ENCODE data around the gene CYLD. TPM values are rescaled to one million over a fixed set of nuclear protein-coding genes. Genes with fewer than 3 reads are reported as not detected.

The CYLD gene
- total RNA-seq, 1 experiment from 2014 or later, result 12.5 TPM

DNA sequence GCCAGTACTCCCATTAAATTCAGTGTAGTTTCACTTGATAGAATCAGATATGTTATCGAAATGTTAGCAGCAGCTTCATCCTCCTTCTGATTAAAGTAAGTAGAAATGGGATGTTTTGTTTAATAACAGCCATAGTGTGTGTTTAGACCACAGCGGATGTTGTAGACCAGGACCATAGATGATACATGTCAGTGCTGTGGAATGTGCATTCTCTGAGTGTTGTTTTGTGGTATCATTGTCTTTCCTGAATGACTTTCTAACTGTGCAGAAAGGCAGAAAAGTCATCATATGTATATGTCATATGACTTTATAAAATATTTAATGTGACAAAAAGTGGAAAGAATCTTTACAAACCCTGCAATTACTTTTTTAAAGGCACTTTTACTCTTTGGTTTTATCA is 55.6 kb downstream of the CYLD start:
- Mint-ChIP-seq H3K9me3 (no peaks in the 10 kb centered on the region), H3K27me3 (ENCODE audit: low read depth) (no peaks in the 10 kb centered on the region), H3K4me1 (no peaks in the 10 kb centered on the region; a peak in 1 of 4 replicates), H3K27ac (no peak overlapping the region), H3K36me3 (ENCODE audit: insufficient read depth in 1 of 3, low read depth in 3 of 3) (no peaks in the 10 kb centered on the region), H3K4me3 (no peak overlapping the region)
- H2BK15ac ChIP-seq (ENCODE audit: low read depth, low read length), result no peak overlapping the region
- H3K56ac ChIP-seq (ENCODE audit: insufficient read length, low read depth, low read length), result no peak overlapping the region
- no peak overlapping the region for H2BK120ac ChIP-seq (ENCODE audit: low read depth, low read length, poor library complexity, severe bottlenecking)
- no peak overlapping the region for H3K23ac ChIP-seq (ENCODE audit: insufficient read length, low read depth, low read length)
- no peak overlapping the region for H2BK5ac ChIP-seq (ENCODE audit: insufficient read length, low read length)
- no peak overlapping the region for H2BK12ac ChIP-seq (ENCODE audit: insufficient read length, low read depth, low read length)
- TF ChIP-seq, protein P1, sequence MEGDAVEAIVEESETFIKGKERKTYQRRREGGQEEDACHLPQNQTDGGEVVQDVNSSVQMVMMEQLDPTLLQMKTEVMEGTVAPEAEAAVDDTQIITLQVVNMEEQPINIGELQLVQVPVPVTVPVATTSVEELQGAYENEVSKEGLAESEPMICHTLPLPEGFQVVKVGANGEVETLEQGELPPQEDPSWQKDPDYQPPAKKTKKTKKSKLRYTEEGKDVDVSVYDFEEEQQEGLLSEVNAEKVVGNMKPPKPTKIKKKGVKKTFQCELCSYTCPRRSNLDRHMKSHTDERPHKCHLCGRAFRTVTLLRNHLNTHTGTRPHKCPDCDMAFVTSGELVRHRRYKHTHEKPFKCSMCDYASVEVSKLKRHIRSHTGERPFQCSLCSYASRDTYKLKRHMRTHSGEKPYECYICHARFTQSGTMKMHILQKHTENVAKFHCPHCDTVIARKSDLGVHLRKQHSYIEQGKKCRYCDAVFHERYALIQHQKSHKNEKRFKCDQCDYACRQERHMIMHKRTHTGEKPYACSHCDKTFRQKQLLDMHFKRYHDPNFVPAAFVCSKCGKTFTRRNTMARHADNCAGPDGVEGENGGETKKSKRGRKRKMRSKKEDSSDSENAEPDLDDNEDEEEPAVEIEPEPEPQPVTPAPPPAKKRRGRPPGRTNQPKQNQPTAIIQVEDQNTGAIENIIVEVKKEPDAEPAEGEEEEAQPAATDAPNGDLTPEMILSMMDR (conservative IDR thresholded peaks at IDR 0.05), result no peak
- H3K18ac ChIP-seq (ENCODE audit: insufficient read length, low read depth, low read length), result no peak overlapping the region
- no peaks in the 10 kb centered on the region for H3K79me1 ChIP-seq (ENCODE audit: insufficient read depth, low read depth, low read length, poor library complexity, severe bottlenecking)
- no CpG with 5 or more reads among the region's 2 CpGs for WGBS (ENCODE audit: extremely low coverage, insufficient read length, low lambda C conversion rate)
- no peak overlapping the region for H2AFZ ChIP-seq (ENCODE audit: low read length)
- H3T11ph ChIP-seq (ENCODE audit: low read length), result no peak overlapping the region
- no peak overlapping the region for H3K27ac ChIP-seq (ENCODE audit: insufficient read length, low read depth, low read length)
- H4K5ac ChIP-seq (ENCODE audit: insufficient read length, low read depth, low read length), result no peak overlapping the region
- no peaks in the 10 kb centered on the region for H3K4me1 ChIP-seq (ENCODE audit: insufficient read depth, low read length)
- H2AK5ac ChIP-seq (ENCODE audit: insufficient read length, low read length), result no peak overlapping the region
- no peaks in the 10 kb centered on the region; the same call in 1 of the 2 replicates for H3K27me3 ChIP-seq (ENCODE audit: insufficient read depth, low read length)
- H4K20me1 ChIP-seq (ENCODE audit: control insufficient read depth, insufficient read depth, insufficient read length), result no peaks in the 10 kb centered on the region
- no peak overlapping the region for H3K4ac ChIP-seq (ENCODE audit: low read depth, low read length)
- H3K23me2 ChIP-seq (ENCODE audit: insufficient read length, low read depth, low read length, poor library complexity, severe bottlenecking), result no peaks in the 10 kb centered on the region
- H3K14ac ChIP-seq (ENCODE audit: insufficient read depth, low read length), result no peak overlapping the region
- H2BK20ac ChIP-seq (ENCODE audit: low read depth, low read length, poor library complexity, severe bottlenecking), result no peak overlapping the region
- H3K79me2 ChIP-seq (ENCODE audit: insufficient read depth, low read length), result no peaks in the 10 kb centered on the region
- H4K91ac ChIP-seq (ENCODE audit: insufficient read length, low read depth, low read length), result no peak overlapping the region
- DNase-seq, result no peak
- H3K9ac ChIP-seq (ENCODE audit: extremely low read depth, insufficient read length, low read length), result no peak overlapping the region
- no peak overlapping the region for H3K4me2 ChIP-seq (ENCODE audit: insufficient read depth, insufficient read length, low read length)
- H4K8ac ChIP-seq (replicated peaks; ENCODE audit: insufficient read length, low read depth, low read length), result no peak overlapping the region
- no peaks in the 10 kb centered on the region for H3K9me3 ChIP-seq (ENCODE audit: control insufficient read depth, low read depth, low read length)

Measured in H9 (cell line).